HG03159 (cell line): ENCODE measurements around the gene MAPRE3.
"Not testable (repeated sequence)": the region's sequence is repeated elsewhere in the genome, so short reads cannot be mapped to it uniquely, and the experiment has no call there.

Experiments used
- ATAC-seq: cut with Tn5 transposase; IDR thresholded peaks from one replicate; pipeline ENCODE4 v1.9.1; 2021; ENCODE audit warnings: mild to moderate bottlenecking, moderate library complexity; ENCODE audit not compliant: unreplicated experiment

Gene MAPRE3

GRCh38 chr2:27065128-27065527 is 94.7 kb downstream of the MAPRE3 start:
- ATAC-seq, result no peak

GRCh38 chr2:27067385-27067784 is 96.9 kb downstream of the MAPRE3 start:
- no peak for ATAC-seq

GRCh38 chr2:27069436-27069835 is 99.0 kb downstream of the MAPRE3 start:
- ATAC-seq, result no peak

- no peak for ATAC-seq
Observed at GRCh38 chr2:27069961-27070618, 99.7 kb downstream of the MAPRE3 start.

- ATAC-seq, result no peak
Observed at GRCh38 chr2:27070653-27071276, 100.3 kb downstream of the MAPRE3 start.

- peak; percentile 82 for ATAC-seq
Observed at GRCh38 chr2:27071277-27071989, 101.0 kb downstream of the MAPRE3 start, which contains the start of gene OST4. Gene OST4 (minus strand): TSS chr2:27071654.

GRCh38 chr2:27071990-27072830 is 101.8 kb downstream of the MAPRE3 start:
- ATAC-seq, result peak; percentile 24

- no peak for ATAC-seq
Observed at GRCh38 chr2:27072920-27073319, 102.5 kb downstream of the MAPRE3 start.

- ATAC-seq, result no peak
Observed at GRCh38 chr2:27073782-27074181, 103.3 kb downstream of the MAPRE3 start.

GRCh38 chr2:27074738-27075565 is 104.5 kb downstream of the MAPRE3 start:
- no peak for ATAC-seq

- ATAC-seq, result not testable (repeated sequence)
Observed at GRCh38 chr2:27075566-27075871, 105.1 kb downstream of the MAPRE3 start.

- ATAC-seq, result no peak
Observed at GRCh38 chr2:27076323-27076722, 105.9 kb downstream of the MAPRE3 start.
